Stimulated activated CD8-positive, alpha-beta memory T cell treated with anti-CD3 and anti-CD28 coated beads, Interleukin-15, amount 100 ng/mL, for 24 hours (primary cell): Measurements from ENCODE around the gene CNBP.

Source experiments
- DNase-seq: peaks from one replicate; pipeline ENCODE4 v3.0.0-alpha.2; 2020; ENCODE audit warnings: low read depth

Gene CNBP

GRCh38 chr3:129131465-129132088 is 52.1 kb downstream of the CNBP start:
- no peak for DNase-seq

GRCh38 chr3:129130291-129130813 is 53.3 kb downstream of the CNBP start:
- DNase-seq, result no peak

GRCh38 chr3:129128357-129129155 is 55.1 kb downstream of the CNBP start:
- DNase-seq, result no peak

GRCh38 chr3:129126726-129127280 is 56.9 kb downstream of the CNBP start:
- DNase-seq, result no peak

GRCh38 chr3:129123314-129124060 is 60.2 kb downstream of the CNBP start:
- DNase-seq, result no peak

- DNase-seq, result no peak
These were observed 61.2 kb downstream of the CNBP start for GRCh38 chr3:129122412-129123011.

GRCh38 chr3:129121792-129122411 is 61.8 kb downstream of the CNBP start, which contains the start of gene RAB43:
RAB43 (minus strand) TSS chr3:129121804; CDS start chr3:129121489, 315 bp downstream.
- peak; percentile 73 for DNase-seq

GRCh38 chr3:129121016-129121791 is 62.5 kb downstream of the CNBP start:
- no peak for DNase-seq

GRCh38 chr3:129120254-129121004 is 63.3 kb downstream of the CNBP start:
- peak; percentile 54 for DNase-seq

GRCh38 chr3:129119365-129120100 is 64.2 kb downstream of the CNBP start:
- no peak for DNase-seq

GRCh38 chr3:129118745-129119144 is 65.0 kb downstream of the CNBP start:
- DNase-seq, result no peak
